Hepatic stellate cell (primary cell): Measurements from ENCODE around the gene OR2M3.
"Not testable (repeated sequence)": the region's sequence is repeated elsewhere in the genome, so short reads cannot be mapped to it uniquely, and the experiment has no call there.

Source experiments
- DNase-seq: peaks from one replicate; pipeline ENCODE4 v3.0.0; 2011; ENCODE audit warnings: low spot score

Gene OR2M3

DNA sequence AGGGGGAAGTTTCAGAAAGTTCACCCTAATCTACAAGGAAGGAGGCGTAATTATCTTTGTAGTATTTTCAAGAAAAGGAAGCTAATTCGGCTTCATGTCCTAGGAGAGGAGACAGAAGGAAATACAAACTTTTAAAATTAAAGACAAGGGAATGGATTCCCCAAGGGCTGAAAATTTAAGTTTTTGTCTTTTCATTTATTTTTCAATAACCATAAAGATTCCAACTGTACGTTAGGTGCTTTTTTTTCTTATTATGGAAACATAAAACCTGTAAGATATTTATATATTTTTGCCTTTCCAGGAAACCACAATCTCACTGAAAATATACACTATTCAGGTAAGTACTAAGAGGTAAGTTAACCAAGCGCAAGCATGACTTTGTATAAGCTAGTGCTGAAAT, at the start of gene OR2M3:
OR2M3 (plus strand) TSS at position 301 of the 400 bp plus-strand sequence. CDS start 5,803 bp downstream, outside the sequence.
- DNase-seq, result no peak

DNA sequence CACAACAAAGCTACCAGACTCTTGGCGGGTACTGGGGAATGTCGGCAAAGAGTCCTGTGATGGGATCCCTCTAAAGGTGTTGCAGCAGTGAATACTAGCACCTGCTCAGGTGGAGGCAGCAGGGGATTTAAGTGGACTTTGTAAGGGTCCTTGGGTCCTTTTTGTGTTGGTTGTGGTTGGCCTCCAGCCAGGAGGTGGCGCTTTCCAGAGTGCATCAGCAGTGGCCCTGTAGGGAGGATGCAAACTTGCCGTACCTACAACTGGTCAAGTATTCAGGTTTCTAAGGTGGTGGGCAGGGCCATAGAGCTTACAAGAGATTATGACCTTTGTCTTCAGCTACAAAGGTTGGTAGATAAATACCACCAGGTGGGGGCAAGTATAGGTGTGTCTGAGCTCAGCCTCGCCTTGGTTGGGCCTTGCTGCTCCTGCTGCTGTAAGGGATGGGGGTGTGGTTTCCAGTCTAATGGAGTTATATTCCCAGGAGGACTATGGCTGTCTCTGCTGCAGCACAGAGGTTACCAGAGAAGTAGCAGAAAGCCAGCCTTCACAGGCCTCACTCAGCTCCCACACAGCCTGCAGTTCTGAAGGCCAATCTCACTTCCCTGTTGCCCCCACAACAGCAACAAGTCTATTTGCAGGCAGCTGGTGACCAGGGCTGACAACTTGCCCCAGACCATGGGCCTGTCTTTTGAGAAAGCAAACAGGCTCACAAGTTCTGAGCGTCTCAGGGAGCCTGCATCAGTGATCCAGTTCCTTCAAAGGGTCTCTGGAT, 44.8 kb upstream of the OR2M3 start:
- no peak for DNase-seq

DNA sequence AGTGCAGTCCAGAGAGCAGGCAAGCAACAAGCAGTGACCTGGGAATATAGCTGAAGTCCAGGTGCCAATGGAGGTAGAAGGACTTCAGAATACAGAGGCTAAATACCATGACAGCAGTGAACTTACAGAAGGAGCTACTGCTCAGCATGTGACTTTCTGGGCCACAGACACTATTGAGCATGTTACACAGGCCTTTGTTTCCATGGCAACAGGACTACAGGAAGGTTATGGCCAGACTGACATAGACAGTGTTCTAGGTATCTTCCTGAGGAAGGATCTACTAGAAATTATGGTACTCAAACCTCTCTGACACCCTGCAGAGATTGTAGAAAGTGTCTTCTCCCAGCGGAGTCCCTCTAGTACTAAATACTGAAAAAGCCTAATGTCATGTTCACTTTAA, 41.1 kb upstream of the OR2M3 start:
- DNase-seq, result no peak

- DNase-seq, result no peak
Measured at GRCh38 chr1:248158758-248159157, 38.3 kb upstream of the OR2M3 start.

DNA sequence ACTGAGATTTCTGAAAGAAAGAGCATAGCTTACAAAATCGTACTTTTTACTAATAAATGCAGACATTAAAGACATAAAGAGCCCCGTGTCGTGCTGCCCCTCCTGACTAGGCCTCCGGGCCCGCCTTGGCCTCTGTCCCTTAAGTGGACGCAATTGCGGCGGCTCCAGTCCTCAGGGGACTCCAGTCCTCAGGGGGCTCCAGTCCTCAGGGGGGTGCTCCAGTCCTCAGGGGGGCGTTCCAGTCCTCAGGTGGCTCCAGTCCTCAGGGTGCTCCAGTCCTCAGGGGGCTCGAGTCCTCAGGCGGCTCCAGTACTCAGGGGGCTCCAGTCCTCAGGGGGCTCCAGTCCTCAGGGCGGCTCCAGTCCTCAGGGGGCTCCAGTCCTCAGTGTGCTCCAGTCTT, 33.0 kb upstream of the OR2M3 start:
- no peak for DNase-seq

- DNase-seq, result no peak
Measured at GRCh38 chr1:248165186-248165585, 31.9 kb upstream of the OR2M3 start.

GRCh38 chr1:248174521-248174920, 22.5 kb upstream of the OR2M3 start, which contains the start of gene OR2M2:
TSS of gene OR2M2 (plus strand) at chr1:248174821. CDS start at chr1:248179986, 5,165 bp downstream.
- no peak for DNase-seq

GRCh38 chr1:248183996-248184395, 13.1 kb upstream of the OR2M3 start:
- no peak for DNase-seq

DNA sequence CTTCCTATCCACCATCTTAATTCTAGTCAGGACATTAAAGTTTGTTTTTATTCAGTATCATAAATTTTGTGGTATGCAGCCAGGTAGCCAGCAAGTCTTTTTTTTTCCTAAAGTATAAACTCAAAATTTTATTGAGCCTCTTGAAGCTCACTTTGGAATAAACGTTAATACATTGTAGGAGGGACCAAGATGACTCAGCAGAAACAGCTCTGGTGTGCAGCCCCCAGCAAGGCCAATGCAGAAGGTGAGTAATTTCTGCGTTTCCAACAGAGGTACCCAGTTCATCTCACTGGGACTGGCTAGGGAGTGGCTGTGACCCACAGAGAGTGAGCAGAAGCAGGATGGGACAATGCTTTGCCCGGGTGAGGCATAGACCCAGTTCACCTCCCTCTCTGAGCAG, 9.7 kb upstream of the OR2M3 start:
- DNase-seq, result no peak

DNA sequence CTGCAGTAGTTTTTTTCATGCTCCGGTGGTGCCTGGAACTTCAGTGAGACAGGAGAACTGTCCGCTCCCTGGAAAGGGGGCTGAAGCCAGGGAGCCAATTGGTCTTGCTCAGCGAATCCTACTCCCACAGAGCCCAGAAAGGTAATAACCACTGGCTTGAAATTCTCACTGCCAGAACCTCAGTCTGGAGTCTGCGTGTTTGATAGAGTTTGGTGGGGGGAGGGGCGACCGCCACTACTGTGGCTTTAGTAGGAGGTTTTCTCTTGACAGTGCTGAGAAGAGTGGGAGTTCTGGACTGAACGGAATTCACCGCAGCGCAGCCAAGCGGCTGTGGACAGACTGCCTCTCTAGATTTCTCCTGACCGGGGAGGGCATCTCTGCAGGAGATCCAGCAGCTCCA, 8.0 kb upstream of the OR2M3 start:
- no peak for DNase-seq

GRCh38 chr1:248194117-248194516, 2.9 kb upstream of the OR2M3 start:
- no peak for DNase-seq

DNA sequence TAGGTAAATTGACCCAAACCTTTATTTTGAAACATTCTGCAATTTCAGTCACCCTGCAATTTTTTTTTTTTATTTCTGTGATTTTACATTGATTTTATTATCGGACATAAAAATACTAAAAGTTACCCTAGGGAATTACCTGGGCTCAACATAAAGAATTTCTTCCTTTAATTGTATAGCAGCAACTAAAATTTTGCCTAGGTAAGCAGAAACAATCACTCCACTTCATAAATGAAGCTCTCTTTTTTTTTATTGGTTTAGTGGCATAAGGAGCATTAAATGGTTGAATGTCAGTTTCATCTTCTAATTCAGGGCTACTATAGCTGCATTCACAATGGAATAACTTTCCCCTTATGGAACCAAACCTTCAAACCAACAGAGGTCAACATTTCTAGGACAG, 18.8 kb downstream of the OR2M3 start:
- no peak for DNase-seq

DNA sequence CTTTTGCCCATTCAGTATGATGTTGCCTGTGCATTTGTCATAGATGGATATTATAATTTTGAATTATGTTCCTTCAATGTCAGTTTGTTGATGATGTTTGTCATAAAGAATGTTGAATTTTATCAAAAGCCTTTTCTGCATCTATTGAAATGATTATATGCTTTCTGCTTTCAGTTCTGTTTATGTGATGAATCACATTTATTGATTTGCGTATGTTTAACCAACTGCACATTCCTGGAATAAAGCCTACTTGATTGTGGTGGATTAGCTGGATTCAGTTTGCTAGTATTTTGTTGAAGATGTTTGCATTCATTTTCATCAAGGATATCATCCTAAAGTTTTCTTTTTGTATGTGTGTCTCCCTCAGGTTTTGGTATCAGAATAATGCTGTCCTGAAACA, 28.5 kb downstream of the OR2M3 start:
- DNase-seq, result no peak

DNA sequence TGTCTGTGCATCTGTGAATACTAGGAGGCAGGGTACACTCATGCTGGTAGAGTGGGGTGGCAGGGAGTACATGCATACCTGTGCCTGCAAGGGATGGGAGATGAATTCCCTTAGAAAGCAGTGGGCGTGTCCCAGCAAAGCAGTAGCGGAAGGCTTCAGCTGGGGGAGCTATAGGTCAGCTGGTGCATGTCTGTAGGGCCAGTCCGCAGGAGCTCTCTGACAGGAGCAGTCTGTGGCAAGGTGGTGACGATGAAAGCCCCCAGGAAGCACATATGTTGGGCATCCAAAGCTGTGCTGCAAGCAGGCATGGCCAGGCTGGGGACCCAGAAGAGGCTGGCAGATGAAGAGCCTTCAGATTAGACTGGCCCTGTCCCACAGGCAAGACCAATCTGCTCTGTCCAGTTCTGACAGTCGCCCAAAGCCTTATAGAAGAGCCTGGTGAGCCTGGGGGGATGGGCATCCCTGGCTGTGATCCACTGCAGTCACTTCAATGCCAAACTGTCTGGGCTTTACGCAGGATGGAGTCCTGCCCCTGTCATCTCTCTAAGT, 32.4 kb downstream of the OR2M3 start:
- no peak for DNase-seq

DNA sequence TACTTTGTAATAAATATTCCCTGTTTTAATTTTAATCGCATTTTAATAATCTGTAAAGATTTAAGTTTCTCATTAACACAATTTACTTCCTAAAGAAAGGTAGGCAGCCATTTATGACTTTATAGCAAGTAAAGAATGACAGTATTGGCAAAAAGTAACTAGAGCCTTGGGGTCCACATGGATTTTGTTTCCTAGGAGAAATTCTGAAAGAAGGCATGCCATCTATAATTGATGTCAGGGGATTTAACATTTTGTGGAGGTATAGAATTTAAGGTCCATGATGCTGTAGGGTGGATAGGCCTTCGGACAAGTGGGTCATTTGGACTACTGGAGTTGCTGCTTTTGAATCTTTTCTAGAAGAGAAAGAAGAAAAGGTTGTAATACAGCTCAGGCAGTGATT, 34.1 kb downstream of the OR2M3 start, which contains the start of gene OR2M4:
OR2M4 (plus strand) TSS at position 301 of the 400 bp plus-strand sequence. CDS start 7,512 bp downstream, outside the sequence.
- DNase-seq, result no peak

GRCh38 chr1:248239478-248239877, 42.4 kb downstream of the OR2M3 start:
- DNase-seq, result no peak

DNA sequence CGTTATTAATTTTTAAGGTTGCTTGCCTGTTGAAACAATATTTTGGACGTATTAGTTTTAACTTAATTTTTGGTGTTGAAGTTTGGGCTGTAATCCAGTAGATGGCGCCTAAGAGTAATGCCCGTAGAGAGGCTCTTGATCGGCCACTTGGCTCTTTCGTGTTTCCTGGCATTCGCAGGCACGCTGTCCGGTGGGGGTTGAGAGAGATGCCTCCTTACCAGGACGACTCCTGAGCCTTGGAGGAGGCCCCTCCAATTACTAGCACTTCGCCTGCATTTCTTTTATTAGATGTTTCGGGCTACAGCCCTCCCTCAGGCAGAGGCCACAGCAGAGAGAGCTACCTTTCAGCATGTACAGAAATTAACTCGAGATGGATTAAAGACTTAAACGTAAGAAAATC, 46.1 kb downstream of the OR2M3 start:
- DNase-seq, result peak; percentile 13

DNA sequence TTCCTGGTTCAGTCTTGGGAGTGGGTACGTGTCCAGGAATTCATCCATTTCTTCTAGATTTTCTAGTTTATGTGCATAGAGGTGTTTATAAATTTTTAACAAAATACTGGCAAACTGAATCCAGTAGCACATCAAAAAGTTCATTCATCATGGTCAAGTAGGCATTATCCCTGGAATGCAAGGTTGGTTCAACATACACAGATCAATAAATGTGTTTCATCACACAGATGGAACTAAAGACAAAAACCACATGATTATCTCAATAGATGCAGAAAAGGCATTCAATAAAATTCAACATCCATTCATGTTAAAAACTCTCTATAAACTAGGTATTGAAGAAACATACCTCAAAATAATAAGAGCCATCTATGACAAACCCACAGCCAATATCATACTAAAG, 62.2 kb downstream of the OR2M3 start:
- DNase-seq, result not testable (repeated sequence)
